IgD-negative memory B cell (primary cell): ENCODE results near the gene ANKRD13D. TPM values are rescaled to one million over a fixed set of nuclear protein-coding genes. Genes with fewer than 3 reads are reported as not detected.

Experiments used
- H3K27ac Mint-ChIP-seq, 3 donors: one replicate each; pipeline ENCODE4 v1.8.0; 2020 to 2022; ENCODE audit warnings: mild to moderate bottlenecking in 3 of 3, mixed read lengths in 3 of 3, moderate library complexity in 1 of 3
- H3K27me3 Mint-ChIP-seq: one replicate; pipeline ENCODE4 v1.8.0; 2021; ENCODE audit warnings: mixed read lengths
- H3K36me3 Mint-ChIP-seq: one replicate; pipeline ENCODE4 v1.8.0; 2020; ENCODE audit warnings: mild to moderate bottlenecking, mixed read lengths
- H3K4me1 Mint-ChIP-seq, 3 donors: one replicate each; pipeline ENCODE4 v1.8.0; 2020 to 2022; ENCODE audit warnings: mixed read lengths in 3 of 3, mild to moderate bottlenecking in 1 of 3
- H3K4me3 Mint-ChIP-seq, 4 donors: one replicate each; pipeline ENCODE4 v1.8.0; 2020 to 2022; ENCODE audit warnings: mild to moderate bottlenecking in 4 of 4, mixed read lengths in 4 of 4, moderate library complexity in 3 of 4
- H3K9me3 Mint-ChIP-seq, 3 donors: one replicate each; pipeline ENCODE4 v1.8.0; 2020 to 2021; ENCODE audit warnings: mixed read lengths in 3 of 3, mild to moderate bottlenecking in 1 of 3
- polyA plus RNA-seq: library from polyadenylated mRNA; unstranded; fragments of 300-500 nt; fragmentation: Illumina TruSeq; gene quantifications from one replicate; pipeline ENCODE4 v1.2.3, GENCODE V29; 2021

Gene ANKRD13D
- polyA plus RNA-seq, 1 donor from 2014 or later: 17.3 TPM

DNA sequence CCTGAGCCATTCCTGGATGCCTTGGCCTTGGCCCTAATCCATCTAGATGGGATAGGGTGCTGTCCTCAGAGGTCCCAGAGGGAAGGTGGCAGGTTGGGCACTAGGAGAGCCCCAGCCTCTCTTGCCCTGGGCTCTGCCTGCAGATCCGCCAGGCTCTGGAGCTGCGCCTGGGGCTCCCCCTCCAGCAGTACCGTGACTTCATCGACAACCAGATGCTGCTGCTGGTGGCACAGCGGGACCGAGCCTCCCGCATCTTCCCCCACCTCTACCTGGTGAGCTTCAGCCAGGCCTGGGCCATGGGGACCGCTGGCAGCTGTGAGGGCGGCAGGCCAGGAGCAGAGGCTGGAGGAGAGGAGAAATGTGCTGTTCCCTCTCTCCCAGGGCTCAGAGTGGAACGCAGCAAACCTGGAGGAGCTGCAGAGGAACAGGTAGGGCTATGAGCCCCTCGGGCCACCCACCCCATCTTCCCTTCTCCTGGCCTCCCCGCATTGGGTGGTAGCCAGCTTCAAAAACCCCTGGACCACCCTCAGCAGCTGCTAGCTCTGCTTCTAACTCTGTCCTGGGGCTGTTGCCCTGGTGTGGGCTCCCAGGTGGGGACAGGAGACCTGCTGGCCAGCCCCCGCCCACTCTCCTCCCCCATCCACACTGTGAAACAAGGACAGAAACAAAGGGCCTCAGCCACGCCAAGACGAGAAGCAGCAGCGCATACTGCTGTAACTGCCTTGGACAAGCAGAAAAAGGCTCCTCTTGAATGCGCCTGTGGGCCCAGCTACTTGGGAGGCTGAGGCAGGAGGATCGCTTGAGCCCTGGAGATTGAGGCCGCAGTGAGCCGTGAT lies 19.1 kb downstream of the ANKRD13D start:
- no peaks in the 10 kb centered on the region for H3K36me3 Mint-ChIP-seq
- no peak overlapping the region for H3K4me3 Mint-ChIP-seq
- no peaks in the 10 kb centered on the region for H3K27me3 Mint-ChIP-seq
- no peaks in the 10 kb centered on the region for H3K9me3 Mint-ChIP-seq
- H3K27ac Mint-ChIP-seq: no peak overlapping the region
- peaks cover 5 to 9% (median 9%) of the 10 kb centered on the region in 3 donors for H3K4me1 Mint-ChIP-seq

DNA sequence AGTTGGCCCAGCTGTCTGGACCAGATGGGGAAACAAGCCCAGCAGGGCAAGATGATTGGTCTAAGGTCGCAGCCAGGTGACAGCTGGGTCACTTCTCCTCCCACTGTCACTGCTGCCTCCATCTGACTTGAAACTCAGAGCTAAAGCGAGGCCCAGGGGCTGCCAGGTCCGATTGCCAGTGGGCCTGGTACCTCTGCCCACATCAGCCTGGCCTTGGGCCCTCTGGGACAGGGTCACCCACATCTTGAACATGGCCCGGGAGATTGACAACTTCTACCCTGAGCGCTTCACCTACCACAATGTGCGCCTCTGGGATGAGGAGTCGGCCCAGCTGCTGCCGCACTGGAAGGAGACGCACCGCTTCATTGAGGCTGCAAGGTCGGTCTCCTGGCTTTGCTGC lies 20.1 kb downstream of the ANKRD13D start:
- no peak overlapping the region for H3K27ac Mint-ChIP-seq
- H3K27me3 Mint-ChIP-seq: no peaks in the 10 kb centered on the region
- no peaks in the 10 kb centered on the region for H3K36me3 Mint-ChIP-seq
- H3K4me1 Mint-ChIP-seq: peaks cover 5 to 9% (median 9%) of the 10 kb centered on the region in 3 donors
- H3K9me3 Mint-ChIP-seq: no peaks in the 10 kb centered on the region
- no peak overlapping the region for H3K4me3 Mint-ChIP-seq

DNA sequence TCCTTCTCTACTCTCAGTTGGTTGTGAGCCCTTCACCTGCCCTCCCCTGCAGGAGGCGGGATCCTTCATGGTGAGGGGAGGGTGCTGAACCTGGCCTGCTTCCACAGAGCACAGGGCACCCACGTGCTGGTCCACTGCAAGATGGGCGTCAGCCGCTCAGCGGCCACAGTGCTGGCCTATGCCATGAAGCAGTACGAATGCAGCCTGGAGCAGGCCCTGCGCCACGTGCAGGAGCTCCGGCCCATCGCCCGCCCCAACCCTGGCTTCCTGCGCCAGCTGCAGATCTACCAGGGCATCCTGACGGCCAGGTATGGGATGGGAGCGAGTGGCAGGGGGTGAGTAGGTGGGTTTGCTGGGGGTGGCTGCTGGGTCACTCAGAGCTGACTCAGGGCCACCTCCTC lies 20.6 kb downstream of the ANKRD13D start:
- H3K9me3 Mint-ChIP-seq: no peaks in the 10 kb centered on the region
- no peak overlapping the region for H3K4me3 Mint-ChIP-seq
- no peaks in the 10 kb centered on the region for H3K27me3 Mint-ChIP-seq
- peaks cover 5 to 9% (median 9%) of the 10 kb centered on the region in 3 donors for H3K4me1 Mint-ChIP-seq
- no peaks in the 10 kb centered on the region for H3K36me3 Mint-ChIP-seq
- no peak overlapping the region for H3K27ac Mint-ChIP-seq

DNA sequence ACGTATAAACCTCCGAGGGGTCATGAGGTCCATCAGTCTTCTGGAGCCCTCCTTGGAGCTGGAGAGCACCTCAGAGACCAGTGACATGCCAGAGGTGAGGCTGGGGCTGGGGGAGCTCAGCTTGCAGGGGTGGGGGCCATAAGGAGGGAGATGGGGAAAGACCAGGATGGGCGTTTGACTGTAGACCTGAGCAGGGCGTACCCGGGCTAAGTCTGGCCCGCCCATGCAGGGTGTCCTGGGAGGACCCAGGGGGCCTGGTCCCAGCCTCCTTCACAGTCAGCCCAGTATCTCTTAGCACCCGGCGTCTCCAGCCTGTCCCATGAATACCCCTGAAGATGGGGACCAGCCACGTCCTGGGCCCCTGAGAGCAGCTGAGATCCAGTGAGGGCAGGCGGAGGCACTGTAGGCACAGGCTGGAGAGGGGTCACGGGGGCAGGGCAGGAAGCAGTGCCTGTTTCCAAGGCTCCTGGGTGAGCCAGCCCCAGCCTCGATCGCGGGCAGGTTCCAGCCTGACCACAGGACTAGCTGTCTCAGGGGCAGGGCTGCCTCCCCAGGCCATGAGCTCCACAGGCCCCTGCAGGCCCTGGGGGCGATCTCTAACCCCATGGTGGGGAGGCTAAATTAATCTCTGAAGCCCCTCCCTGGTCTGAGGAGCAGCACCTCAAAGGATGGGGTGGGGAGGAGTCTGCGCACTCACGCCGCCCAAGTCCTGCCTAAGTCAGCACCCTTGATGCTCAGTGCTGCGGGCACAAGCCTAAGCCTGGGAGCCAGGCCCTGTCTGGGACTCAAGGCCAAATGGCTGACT lies 21.3 kb downstream of the ANKRD13D start:
- Mint-ChIP-seq H3K4me3 (peak overlapping the region in 1 of 4 donors; percentile 57), H3K27ac (peak overlapping the region in 1 of 3 donors; percentile 82), H3K36me3 (no peaks in the 10 kb centered on the region), H3K27me3 (no peaks in the 10 kb centered on the region), H3K4me1 (peaks cover 9 to 10% (median 9%) of the 10 kb centered on the region in 3 donors), H3K9me3 (no peaks in the 10 kb centered on the region)

DNA sequence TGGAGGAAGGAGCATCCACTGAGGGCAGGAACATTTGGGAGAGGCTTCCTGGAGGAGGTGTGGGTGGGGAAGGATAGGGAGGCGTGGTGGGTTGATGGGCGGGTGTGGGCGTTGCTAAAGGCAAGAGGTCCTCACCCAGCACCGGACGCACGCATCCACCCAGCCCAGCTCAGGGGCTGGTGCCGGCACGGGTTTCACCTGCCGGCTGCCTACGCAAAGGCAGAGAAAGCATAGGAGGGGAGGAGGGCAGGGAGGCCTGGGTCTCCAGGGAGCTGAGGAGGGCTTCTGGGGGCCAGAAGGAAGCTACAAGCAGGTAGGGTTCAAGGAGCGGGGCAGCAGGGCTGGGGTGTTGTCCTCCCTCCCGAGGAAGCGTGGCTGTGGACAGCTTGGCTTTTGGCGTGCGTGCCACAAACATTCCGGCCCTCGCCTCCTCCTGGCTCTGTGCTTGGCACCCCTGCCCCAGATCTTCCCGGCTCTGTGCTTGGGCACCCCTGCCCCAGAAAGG lies 22.0 kb downstream of the ANKRD13D start:
- H3K4me1 Mint-ChIP-seq: peaks cover 9 to 11% (median 9%) of the 10 kb centered on the region in 3 donors
- peak overlapping the region in 1 of 4 donors; percentile 57 for H3K4me3 Mint-ChIP-seq
- H3K36me3 Mint-ChIP-seq: no peaks in the 10 kb centered on the region
- peak overlapping the region in 1 of 3 donors; percentile 82 for H3K27ac Mint-ChIP-seq
- H3K9me3 Mint-ChIP-seq: no peaks in the 10 kb centered on the region
- H3K27me3 Mint-ChIP-seq: no peaks in the 10 kb centered on the region

DNA sequence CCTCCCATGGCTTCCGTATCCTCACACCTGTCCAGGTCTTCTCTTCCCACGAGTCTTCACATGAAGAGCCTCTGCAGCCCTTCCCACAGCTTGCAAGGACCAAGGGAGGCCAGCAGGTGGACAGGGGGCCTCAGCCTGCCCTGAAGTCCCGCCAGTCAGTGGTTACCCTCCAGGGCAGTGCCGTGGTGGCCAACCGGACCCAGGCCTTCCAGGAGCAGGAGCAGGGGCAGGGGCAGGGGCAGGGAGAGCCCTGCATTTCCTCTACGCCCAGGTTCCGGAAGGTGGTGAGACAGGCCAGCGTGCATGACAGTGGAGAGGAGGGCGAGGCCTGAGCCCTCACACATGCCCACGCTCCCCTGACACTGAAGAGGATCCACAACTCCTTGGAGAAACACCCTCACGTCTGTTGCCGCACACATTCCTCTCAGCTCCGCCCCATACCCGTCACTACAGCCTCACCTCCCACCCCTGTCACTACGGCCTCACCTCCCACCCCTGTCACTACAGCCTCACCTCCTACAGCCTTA lies 22.5 kb downstream of the ANKRD13D start:
- Mint-ChIP-seq H3K9me3 (no peaks in the 10 kb centered on the region), H3K4me3 (no peak overlapping the region), H3K4me1 (peaks cover 9 to 11% (median 9%) of the 10 kb centered on the region in 3 donors), H3K36me3 (no peaks in the 10 kb centered on the region), H3K27me3 (no peaks in the 10 kb centered on the region), H3K27ac (peak overlapping the region in 1 of 3 donors; percentile 86)

DNA sequence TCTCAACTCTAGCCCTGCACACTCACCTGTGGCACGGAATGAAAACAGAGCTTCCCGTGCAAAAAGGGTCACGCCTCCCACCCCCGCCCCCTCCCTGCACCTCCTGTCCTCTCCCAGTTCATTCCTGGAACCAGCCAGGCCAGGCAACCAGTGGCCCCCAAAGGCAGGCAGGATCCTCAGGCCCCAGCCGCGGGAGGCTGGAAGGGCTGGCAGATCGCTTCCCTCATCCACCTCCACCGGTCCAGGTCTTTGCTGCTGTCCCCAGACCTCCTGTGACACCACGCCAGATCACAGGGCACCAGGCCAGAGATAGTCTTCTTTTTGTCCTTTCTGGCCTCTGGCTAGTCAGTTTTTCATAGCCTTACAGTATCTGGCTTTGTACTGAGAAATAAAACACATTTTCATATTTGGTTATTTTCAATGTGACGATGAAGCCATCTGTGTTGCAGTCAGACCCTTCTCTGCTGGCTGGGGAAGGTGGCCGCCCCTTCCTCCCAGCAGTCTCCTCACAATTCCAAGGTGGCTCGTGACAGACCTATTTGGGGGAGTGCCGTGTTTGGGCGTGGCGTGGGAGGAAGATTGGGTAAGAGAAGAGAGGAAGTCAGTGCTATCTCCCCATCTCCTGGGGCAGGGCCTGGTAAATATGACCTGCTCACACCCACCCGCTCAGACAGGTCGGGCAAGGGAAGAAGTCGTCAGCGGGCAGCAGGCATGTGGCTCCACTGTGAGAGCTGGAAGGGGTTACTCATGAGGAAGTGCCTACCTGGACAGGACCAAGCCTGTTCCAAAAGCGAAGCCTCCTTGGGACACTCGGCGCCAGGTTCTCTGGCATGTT lies 23.3 kb downstream of the ANKRD13D start:
- H3K36me3 Mint-ChIP-seq: no peaks in the 10 kb centered on the region
- no peaks in the 10 kb centered on the region for H3K27me3 Mint-ChIP-seq
- H3K9me3 Mint-ChIP-seq: no peaks in the 10 kb centered on the region
- H3K4me1 Mint-ChIP-seq: peaks cover 9 to 12% (median 11%) of the 10 kb centered on the region in 3 donors
- H3K4me3 Mint-ChIP-seq: peak overlapping the region in 2 of 4 donors; percentile 62 to 89
- peak overlapping the region; percentile 70 to 88 (median 86) for H3K27ac Mint-ChIP-seq

DNA sequence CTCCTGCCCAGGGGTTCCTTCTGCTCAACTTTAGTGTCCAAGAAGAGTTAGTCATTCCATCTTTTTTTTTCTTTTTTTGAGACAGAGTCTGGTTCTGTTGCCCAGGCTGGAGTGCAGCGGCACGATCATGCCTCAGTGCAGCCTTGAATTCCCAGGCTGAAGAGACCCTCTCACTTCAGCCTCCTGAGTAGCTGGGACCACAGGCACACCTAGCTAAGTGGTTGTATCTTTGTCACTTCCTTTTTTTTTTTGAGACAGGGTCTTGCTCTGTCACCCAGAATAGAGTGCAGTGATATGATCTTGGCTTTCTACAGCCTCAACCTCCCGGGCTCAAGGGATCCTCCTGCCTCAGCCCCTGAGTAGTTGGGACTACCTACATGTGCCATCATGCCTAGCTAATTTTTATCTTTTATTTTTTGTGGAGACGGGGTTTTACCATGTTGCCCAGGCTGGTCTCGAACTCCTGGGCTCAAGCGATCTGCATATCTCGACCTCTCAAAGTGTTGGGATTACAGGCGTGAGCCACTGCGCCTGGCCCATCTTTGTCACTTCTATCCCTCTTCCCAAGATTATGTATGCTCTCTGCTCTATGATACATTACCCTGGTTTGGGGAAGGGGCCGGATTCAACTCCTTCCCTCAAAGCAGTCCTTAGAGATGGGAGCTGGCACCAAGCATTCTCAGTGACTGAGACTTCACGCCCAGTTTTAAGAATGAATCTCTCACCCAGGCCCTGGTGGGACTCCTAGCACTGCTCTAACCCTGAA lies 24.2 kb downstream of the ANKRD13D start:
- Mint-ChIP-seq H3K27ac (peak overlapping the region in 2 of 3 donors; percentile 28 to 70), H3K9me3 (no peaks in the 10 kb centered on the region), H3K27me3 (peaks cover 2% of the 10 kb centered on the region), H3K36me3 (no peaks in the 10 kb centered on the region), H3K4me3 (peak overlapping the region in 1 of 4 donors; percentile 62), H3K4me1 (peaks cover 11 to 18% (median 13%) of the 10 kb centered on the region in 3 donors)

DNA sequence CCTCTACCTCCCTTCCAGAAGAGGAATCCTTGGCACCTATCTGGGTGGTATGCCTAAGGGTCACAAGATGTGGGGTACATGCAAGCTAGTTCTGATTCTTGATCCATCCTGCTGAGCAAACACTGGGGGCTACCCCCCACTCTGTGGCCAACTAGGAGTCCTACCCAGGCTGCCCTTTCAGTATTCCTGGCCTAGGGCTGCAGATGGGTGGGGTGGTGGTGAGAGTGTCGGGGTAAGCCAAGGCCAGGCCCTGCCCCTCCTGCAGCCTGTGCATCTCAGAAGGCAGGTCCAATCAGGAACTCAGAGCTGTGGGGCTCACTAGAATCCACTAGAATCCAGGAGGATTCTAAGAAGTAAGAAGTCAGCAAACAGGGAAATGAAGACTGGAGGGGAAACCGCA lies 25.1 kb downstream of the ANKRD13D start:
- Mint-ChIP-seq H3K4me3 (peak overlapping the region in 3 of 4 donors; percentile 27 to 71 (median 67)), H3K9me3 (no peaks in the 10 kb centered on the region), H3K27ac (peak overlapping the region in 1 of 3 donors; percentile 91), H3K4me1 (peaks cover 16 to 22% (median 20%) of the 10 kb centered on the region in 3 donors), H3K27me3 (peaks cover 5% of the 10 kb centered on the region), H3K36me3 (no peaks in the 10 kb centered on the region)

DNA sequence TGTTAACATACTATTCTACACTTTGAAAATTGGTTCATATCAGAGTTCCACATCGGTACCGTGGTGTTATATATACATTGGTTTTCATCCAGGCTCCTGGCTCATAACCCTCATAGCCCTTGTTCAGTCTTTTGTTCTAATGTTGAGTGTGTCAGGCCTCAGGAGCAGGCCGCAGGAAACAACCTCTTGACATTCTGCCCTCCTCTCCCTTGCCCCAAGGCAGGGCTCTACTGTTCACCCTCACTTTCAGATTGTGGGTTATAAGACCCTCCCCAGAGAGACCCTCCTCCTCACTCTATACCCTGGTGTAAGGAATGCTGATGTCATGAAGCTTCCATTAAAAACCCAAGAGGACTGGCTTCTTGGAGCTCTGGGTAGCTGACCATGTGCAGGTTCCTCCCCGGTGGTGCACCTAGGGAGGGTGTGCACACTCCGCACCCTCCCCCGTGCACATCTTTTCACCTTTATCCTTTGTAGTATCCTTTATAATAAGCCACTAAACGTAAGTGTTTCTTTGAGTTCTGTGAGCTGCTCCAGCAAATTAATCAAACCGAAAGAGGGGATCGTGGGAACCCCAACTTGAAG lies 26.3 kb downstream of the ANKRD13D start:
- Mint-ChIP-seq H3K27ac (peak overlapping the region; percentile 25 to 84 (median 73)), H3K4me1 (peaks cover 16 to 22% (median 18%) of the 10 kb centered on the region in 3 donors), H3K27me3 (peaks cover 5% of the 10 kb centered on the region), H3K9me3 (no peaks in the 10 kb centered on the region), H3K36me3 (peaks cover 3% of the 10 kb centered on the region), H3K4me3 (peak overlapping the region in 3 of 4 donors; percentile 75 to 95 (median 83))

DNA sequence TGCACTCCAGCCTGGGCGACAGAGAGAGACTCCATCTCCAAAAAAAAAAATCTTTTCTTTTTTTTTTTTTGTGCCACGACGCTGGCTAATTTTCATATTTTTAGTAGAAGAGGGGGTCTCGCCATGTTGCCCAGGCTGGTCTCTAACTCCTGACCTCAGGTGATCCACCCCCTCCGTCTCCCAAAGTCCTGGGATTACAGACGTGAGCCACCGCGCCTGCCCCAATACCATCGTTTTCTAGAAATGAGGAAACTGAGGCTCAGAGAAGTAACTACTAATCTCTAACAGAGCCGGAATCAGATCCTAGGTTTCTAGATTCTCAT lies 27.7 kb downstream of the ANKRD13D start:
- Mint-ChIP-seq H3K9me3 (no peaks in the 10 kb centered on the region), H3K27ac (peak overlapping the region; percentile 93 to 99 (median 96)), H3K27me3 (peaks cover 5% of the 10 kb centered on the region), H3K36me3 (peaks cover 4% of the 10 kb centered on the region), H3K4me3 (peak overlapping the region; percentile 95 to 98 (median 97)), H3K4me1 (peaks cover 16 to 22% (median 18%) of the 10 kb centered on the region in 3 donors)

DNA sequence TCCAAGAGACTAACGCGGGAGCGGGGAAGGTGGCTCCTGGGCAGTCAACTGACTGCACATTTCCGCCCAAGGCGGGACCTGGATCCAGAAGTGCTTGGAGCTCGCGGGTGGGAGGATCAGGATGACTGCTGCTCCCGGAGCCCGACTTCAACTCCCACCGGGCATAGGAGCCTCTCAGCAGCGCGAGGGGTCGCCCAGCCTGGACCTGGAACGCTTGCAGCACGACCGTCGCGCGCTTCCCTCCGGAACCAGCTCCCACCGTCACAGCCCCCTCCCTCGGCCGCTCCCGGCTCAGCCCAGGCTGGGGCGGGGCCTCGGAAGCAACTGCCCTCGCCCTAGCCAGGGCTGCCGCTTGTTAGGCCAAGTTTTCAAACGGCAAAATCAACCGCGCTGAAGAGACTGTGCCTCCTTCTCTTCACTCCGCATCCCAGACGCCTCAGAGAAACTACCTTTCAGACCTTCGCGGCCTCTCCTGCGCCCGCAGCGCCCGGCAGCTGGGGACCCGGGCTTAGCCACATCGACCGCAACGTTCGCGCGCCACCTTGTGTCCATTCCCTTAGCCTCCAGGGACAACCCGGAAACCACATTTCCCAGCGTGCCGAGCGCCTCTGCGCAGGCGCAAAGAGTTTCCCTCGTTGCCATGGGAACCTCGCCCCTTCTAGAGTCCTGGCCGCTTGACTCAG lies 28.2 kb downstream of the ANKRD13D start:
- peak overlapping the region; percentile 95 to 98 (median 97) for H3K4me3 Mint-ChIP-seq
- H3K27me3 Mint-ChIP-seq: peaks cover 5% of the 10 kb centered on the region
- peak overlapping the region; percentile 93 to 99 (median 96) for H3K27ac Mint-ChIP-seq
- H3K36me3 Mint-ChIP-seq: peaks cover 4% of the 10 kb centered on the region
- H3K4me1 Mint-ChIP-seq: peaks cover 14 to 21% (median 18%) of the 10 kb centered on the region in 3 donors
- no peaks in the 10 kb centered on the region for H3K9me3 Mint-ChIP-seq
